NCI-H2107 treated with DMSO at 0.1 percent for 48 hours (cell line): Measurements from ENCODE around the gene HIBADH.
"Not testable (repeated sequence)": the region's sequence is repeated elsewhere in the genome, so short reads cannot be mapped to it uniquely, and the experiment has no call there.

Experiments
- DNase-seq: peaks from one replicate; lab custom pipeline; 2025; ENCODE audit not compliant: unreplicated experiment; lab: John Stamatoyannopoulos, UW

HIBADH gene

GRCh38 chr7:27602766-27603165 lies 59.9 kb downstream of the HIBADH start:
- DNase-seq = no peak

DNA sequence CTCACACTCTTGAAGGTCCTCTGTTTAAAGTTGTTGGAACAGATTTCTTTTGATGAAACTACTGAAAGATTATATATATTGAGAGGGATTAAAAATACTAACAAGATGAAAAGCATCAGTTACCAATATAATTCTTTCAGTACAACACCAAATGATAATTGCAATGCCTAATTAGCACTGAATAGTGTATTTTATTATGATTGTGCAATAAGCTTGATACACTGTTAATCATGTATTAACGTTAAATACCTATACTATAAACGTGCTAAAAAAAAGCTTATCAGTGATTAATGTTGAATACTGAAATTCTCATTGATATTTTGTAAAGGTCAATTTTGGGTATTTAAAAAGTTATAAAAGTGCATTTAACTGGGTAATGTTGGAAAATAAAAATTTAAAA lies 61.5 kb downstream of the HIBADH start:
- no peak for DNase-seq

DNA sequence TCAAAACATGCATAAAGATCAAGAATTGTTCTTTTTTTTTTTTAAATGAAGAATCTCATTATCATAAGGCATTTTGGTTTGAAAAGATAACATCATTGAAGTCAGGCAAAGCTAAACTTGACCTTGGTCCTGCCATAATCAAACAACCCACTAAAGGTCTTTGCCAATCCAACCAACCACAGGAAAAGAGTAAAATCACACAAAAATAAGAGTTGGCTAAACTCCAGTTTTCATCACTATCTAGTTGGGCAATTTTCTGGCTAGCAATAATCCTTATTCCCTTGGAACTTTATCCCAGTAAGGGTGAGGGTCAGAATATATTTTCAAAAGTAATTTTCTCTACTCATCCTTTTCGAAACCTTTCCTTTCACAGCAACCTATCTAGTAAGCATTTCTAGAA lies 62.4 kb downstream of the HIBADH start:
- no peak for DNase-seq

DNA sequence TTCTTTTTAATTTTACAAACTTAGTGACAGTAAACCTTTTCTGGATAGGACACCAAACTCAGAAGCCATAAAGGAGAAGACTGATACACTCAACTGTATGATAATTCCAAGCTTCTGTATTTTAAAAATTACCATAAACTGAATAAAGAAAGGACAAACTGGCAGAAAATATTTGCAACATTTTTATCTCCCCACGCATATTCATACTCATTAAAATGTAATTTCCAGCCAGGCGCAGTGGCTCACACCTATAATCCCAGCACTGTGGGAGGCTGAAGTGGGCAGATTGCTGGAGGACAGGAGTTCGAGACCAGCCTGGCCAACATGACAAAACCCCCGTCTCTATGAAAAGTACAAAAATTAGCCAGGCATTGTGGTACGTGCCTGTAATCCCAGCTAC lies 67.7 kb downstream of the HIBADH start:
- no peak for DNase-seq

- no peak for DNase-seq
These were observed 69.5 kb downstream of the HIBADH start for GRCh38 chr7:27593226-27593625.

GRCh38 chr7:27590416-27590815 lies 72.3 kb downstream of the HIBADH start:
- no peak for DNase-seq

DNA sequence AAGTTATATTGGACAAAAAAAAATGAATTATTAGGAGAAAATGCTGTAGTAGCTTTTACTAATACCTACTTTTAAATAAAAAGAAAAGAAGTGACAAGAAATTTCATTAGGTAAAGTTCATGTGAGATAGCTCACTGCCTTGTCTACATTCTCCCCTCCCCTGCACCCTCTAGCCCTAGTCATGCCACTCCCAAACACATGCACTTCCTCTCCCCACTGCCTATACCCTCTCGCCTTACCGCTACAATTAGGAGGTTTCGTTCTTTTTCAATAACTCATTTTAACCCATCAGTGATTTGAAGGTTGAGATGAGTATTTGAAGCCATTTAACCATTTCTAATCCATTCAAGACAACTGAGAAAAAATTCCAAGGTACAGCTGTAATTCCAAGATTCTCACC lies 75.3 kb downstream of the HIBADH start:
- no peak for DNase-seq

DNA sequence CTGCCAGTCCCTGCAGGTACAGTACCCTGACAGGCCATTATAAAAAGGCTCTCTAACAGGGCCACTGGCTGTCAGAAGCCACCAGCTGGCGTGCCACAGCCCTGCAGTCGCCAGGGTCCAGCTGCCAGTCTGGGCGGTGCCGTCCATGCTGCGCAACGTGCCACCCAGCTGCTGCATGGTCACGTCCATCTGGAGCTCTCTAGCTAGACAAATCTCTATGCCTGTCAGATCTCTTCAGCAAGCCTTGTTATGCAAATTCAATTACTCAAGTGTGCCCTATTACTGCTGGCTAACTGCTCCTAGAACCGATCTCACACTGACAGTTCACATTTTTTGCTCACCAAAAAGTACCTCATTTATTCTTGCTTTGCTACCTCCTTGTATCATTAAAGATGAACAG lies 75.9 kb downstream of the HIBADH start:
- peak; percentile 81 for DNase-seq

- DNase-seq = no peak
These were observed 76.8 kb downstream of the HIBADH start for GRCh38 chr7:27585781-27586447.

GRCh38 chr7:27581906-27582305 lies 80.8 kb downstream of the HIBADH start:
- no peak for DNase-seq

- no peak for DNase-seq
These were observed 81.6 kb downstream of the HIBADH start for GRCh38 chr7:27581119-27581518.

- DNase-seq = no peak
These were observed 83.1 kb downstream of the HIBADH start for GRCh38 chr7:27579565-27579964.

- DNase-seq = not testable (repeated sequence)
These were observed 84.5 kb downstream of the HIBADH start for GRCh38 chr7:27578169-27578568.

DNA sequence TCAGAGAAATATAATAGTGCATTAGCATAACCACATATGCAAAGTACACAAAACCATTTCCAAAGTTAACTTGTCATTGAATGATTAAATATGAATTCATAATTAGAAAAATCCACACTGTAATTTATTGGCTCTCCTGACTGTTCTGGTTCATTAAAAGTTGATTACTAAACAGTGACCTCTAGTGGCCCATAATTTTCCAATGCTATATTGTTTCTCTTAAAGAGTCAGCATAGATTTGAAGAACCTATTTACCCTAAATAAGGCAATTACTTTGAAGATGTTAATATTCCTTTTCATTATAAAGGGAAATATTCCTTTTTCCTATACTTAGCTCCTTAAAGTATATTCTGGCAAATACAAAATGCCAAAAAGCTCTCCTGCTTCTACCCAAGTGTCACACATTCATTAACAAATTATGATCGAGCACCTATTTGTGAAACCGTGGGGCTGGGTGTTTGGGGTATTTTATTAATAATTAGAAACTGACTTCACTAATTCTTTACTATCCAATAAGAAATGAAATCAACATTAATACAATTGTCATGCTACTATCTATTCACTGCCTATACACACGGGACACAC lies 86.2 kb downstream of the HIBADH start:
- DNase-seq = peak; percentile 36

GRCh38 chr7:27575613-27576012 lies 87.1 kb downstream of the HIBADH start:
- DNase-seq = no peak

DNA sequence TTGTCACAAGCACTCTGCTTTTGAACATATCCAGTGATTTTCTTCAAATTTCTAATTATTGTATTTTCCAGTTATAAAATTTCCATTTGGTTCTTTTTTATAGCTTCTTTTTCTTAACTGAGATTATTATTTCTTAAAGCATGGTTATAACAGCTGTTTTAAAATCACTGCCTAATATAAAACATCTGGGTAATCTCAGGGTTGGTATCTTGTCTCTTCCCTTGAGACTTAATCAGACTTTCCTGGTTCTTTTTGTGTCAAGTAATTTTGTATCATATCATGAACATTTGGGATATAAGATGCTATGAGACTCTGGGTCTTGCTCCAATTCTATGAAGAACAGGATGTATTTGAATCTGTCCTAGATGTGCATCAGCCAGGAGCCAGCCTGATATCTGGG lies 93.6 kb downstream of the HIBADH start:
- no peak for DNase-seq

DNA sequence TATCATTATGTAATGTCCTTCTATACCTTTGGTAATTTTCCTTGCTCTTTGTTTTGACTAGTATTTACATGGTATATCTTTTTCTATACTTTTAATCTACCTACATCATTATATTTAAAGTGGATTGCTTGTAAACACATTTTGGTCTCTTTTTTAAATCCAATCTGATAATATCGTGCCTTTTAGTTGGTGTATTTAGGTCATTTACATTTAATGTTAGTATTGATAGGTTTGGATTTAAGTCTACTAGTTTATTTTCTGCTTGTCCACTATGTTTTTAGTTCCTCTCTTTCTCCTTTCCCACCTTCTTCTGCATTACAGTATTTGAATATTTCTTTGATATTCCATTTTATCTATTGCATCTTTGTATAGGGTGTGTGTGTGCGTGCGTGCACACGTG lies 95.4 kb downstream of the HIBADH start:
- DNase-seq = no peak

DNA sequence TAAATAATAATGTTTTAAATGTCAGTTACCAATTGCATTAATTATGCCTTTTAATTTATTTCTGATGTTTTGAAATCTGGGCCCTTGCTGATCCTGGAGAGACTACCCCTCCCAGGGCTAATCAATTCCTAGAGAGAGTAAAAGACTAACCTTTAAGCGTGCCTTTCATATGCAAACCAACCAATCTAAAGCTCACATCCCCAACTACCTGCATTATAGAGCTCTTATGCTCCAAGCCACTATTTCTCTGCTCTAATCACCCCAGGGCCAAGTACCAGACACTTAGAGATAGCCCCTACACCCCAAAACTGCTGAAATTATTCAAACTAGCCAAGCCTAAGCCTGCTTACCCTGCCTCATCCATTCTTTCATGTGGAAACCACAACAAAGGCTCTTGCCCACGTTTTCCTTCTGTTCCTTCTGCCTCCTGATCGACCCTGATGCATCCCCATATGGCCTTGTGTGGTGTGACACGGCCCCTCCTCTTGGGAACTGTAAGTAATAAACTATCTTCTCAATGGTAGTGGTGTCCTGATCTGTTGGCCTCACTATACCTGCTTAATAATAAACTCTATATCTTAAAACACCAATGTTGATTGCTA lies 97.7 kb downstream of the HIBADH start:
- no peak for DNase-seq

DNA sequence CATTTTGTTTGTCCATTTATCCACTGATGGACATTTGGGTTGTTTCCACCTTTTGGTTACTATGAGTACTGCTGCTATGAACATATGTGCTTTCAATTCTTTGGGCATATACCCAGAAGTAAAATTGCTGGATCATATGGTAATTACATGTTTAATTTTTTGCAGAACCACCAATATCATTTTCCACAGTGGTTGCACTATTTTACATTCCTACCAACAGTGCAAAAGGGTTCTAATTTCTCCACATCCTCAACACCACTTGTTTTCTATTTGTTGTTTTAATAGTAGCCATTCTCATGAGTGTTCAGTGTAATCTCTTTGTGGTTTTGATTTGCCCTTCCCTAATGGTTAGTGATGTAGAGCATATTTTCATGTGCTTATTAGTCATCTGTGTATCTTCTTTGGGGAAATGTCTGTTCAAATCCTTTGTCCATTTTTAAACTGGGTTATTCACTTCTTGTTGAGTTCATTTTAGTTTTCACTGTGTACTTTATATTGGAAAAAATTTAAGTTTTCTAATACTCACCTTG lies 101.9 kb downstream of the HIBADH start:
- no peak for DNase-seq

DNA sequence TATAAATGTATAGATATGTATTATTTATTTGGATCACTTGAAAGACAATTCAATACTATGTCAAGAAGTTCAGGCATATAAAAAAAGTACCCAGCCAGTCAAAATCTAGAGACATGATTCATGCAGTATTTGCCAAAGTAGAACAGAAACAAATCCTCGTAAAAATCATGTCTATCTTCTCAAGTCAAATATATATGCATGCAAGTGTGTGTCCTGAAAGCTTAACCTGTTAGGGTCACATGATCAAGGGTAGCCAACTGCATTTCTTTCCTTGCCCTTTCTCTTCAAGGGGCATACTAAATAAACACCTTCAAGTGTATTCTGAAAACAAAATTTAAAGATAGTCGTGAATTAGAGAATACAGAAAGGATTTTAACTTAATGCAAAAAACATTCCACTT lies 107.0 kb downstream of the HIBADH start:
- no peak for DNase-seq

DNA sequence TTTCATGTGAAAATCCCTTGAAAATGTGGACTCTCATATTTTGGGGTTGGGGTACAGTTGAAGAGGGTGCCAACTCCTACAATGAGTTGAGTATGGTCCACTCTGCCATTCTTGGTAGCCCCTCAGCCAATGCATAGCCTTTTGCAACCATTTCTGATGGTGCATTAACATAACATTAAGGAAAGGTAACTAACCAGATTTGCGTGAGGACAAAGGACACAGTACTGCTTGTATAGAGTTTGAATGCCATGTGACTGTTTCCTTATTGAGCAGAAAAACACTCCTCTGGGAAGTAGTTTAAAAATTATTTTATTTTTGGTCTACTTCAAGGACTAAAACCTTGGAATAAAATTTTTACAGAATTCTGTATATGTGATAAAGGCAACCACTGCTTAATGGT lies 107.9 kb downstream of the HIBADH start:
- no peak for DNase-seq

DNA sequence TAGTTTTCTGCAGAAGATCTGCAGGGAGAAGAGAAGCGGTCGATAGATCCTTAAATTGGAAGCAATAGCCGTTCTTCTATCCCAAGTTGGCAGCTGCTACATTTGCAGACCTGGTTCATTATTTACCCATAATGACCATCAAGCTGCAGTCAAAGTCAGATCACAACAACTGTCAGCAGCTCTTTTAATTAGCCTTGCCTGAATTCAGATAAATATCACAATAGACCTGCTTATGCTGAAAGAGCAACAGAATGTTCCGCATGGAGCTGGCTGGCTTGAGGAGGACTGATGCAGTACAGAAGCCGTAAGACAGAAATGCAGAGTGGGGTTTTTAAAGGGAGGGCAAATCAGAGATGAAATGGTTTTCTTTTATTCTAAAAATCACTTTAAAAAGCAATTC lies 109.4 kb downstream of the HIBADH start:
- DNase-seq = no peak
